Small intestine (tissue), 7 donors: Measurements from ENCODE around the gene ABCA8. TPM values are rescaled to one million over a fixed set of nuclear protein-coding genes. Genes with fewer than 3 reads are reported as not detected.
"Not testable (repeated sequence)": the region's sequence is repeated elsewhere in the genome, so short reads cannot be mapped to it uniquely, and the experiment has no call there.

Experiments
- DNase-seq, 2 donors: peaks; one replicate each; pipeline versions ENCODE4 v3.0.0 to v3.0.0-alpha.2; 2013
- FAIRE-seq: peaks from 2 replicates; lab custom pipeline; 2012; peaks lifted over from hg19 to GRCh38; lab: Jason Lieb, UNC
- H3K27ac ChIP-seq, 3 donors: one replicate each; pipeline ENCODE4 v1.5.1; 2013; ENCODE audit warnings: low read length in 2 of 3, mild to moderate bottlenecking in 2 of 3, control low read depth in 1 of 3, inconsistent platforms in 1 of 3, low read depth in 1 of 3, moderate library complexity in 1 of 3
- H3K27me3 ChIP-seq, 3 donors: one replicate each; pipeline ENCODE4 v1.6.1; 2013; ENCODE audit warnings: low read length in 3 of 3, inconsistent platforms in 1 of 3; ENCODE audit not compliant: control insufficient read depth in 3 of 3, insufficient read depth in 3 of 3
- H3K36me3 ChIP-seq, 3 donors: one replicate each; pipeline ENCODE4 v1.6.1; 2013; ENCODE audit warnings: low read length in 3 of 3, inconsistent platforms in 1 of 3, low read depth in 1 of 3, mild to moderate bottlenecking in 1 of 3, moderate library complexity in 1 of 3; ENCODE audit not compliant: control insufficient read depth in 3 of 3, insufficient read depth in 2 of 3
- H3K4me1 ChIP-seq, 3 donors: one replicate each; pipeline ENCODE4 v1.6.1; 2013; ENCODE audit warnings: low read length in 2 of 3, inconsistent platforms in 1 of 3, low read depth in 1 of 3, mild to moderate bottlenecking in 1 of 3, moderate library complexity in 1 of 3; ENCODE audit not compliant: control insufficient read depth in 3 of 3, insufficient read depth in 2 of 3
- H3K4me3 ChIP-seq, 3 donors: one replicate each; pipeline ENCODE4 v1.5.1; 2013; ENCODE audit warnings: low read length in 3 of 3, control low read depth in 1 of 3, inconsistent platforms in 1 of 3, low read depth in 1 of 3, mild to moderate bottlenecking in 1 of 3, moderate library complexity in 1 of 3
- H3K9me3 ChIP-seq, 2 donors: one replicate each; pipeline ENCODE4 v1.6.1; 2013; ENCODE audit warnings: low read depth in 1 of 2, low read length in 1 of 2; ENCODE audit not compliant: control insufficient read depth in 2 of 2, insufficient read depth in 1 of 2
- WGBS, 3 donors: extraction: QIAGEN DNeasy Blood & Tissue Kit; methylation state at CpG; one replicate each; pipeline ENCODE4 v1.1.7; 2013; 5-methylcytosine and 5-hydroxymethylcytosine counted together
- polyA plus RNA-seq, 4 donors: library from polyadenylated mRNA; stranded (reverse) in 3 of 4; unstranded in 1 of 4; fragments of 200-250 nt in 3 of 4; fragments of 120-200 nt in 1 of 4; gene quantifications; one replicate each; pipeline versions ENCODE4 v1.2.1 to v1.2.3, GENCODE V29; 2013
- donor health status: healthy with polysubstance abuse.
- donor health status: control.
- donor health status: control.
- donor health status: Bipolar disorder and iron deficiency.
- donor health status: healthy.

The ABCA8 gene
- polyA plus RNA-seq, 4 donors: 1.5 to 7.7 (median 1.9) TPM; not detected in 1

DNA sequence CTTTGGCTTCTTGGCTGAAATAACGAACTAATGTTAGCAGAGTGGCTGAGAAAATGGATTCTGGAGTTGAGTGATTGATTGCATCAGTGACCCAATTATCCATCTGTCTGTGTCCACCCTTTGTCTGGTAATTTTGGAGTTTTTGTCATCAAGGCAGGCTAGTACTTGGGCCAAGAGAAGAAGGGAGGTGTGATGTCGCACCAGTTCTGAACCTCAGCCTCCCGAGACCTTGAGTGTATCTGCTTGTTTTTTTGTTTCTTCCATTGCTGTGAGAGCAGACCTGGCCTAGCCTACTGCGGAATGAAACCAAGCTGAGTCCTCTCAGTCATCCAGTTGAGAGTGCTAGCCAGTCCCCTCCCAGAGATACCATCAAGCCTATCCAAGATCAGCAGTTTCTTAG lies 4.5 kb downstream of the ABCA8 start:
- Histone ChIP-seq H3K27ac (no peak overlapping the region), H3K4me1 (no peaks in the 10 kb centered on the region), H3K4me3 (no peak overlapping the region), H3K36me3 (no peaks in the 10 kb centered on the region), H3K27me3 (peaks cover 0 to 2% (median 0%) of the 10 kb centered on the region in 3 donors), H3K9me3 (no peaks in the 10 kb centered on the region)
- FAIRE-seq: no peak
- DNase-seq: no peak
- WGBS, 3 donors: 83 to 90% (median 85%) methylated on average over 4 of the region's 4 CpGs

DNA sequence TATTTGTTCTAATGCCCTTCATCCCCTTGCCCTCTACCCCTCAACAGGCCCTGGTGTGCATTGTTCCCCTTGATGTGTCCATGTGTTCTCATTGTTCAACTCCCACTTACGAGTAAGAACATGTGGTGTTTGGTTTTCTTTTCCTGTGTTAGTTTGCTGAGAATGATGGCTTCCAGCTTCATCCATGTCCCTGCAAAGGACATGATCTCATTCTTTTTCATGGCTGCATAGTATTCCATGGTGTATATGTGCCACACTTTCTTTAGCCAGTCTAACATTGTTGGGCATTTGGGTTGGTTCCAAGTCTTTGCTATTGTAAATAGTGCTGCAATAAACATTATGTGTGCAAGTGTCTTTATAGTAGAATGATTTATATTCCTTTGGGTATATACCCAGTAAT lies 7.3 kb downstream of the ABCA8 start:
- not testable (repeated sequence) for H3K36me3 ChIP-seq, H3K9me3 ChIP-seq, DNase-seq, H3K27me3 ChIP-seq, H3K4me1 ChIP-seq, FAIRE-seq, H3K27ac ChIP-seq, H3K4me3 ChIP-seq
- WGBS, 3 donors: 95 to 96% (median 95%) methylated on average over 1 of the region's 1 CpG

DNA sequence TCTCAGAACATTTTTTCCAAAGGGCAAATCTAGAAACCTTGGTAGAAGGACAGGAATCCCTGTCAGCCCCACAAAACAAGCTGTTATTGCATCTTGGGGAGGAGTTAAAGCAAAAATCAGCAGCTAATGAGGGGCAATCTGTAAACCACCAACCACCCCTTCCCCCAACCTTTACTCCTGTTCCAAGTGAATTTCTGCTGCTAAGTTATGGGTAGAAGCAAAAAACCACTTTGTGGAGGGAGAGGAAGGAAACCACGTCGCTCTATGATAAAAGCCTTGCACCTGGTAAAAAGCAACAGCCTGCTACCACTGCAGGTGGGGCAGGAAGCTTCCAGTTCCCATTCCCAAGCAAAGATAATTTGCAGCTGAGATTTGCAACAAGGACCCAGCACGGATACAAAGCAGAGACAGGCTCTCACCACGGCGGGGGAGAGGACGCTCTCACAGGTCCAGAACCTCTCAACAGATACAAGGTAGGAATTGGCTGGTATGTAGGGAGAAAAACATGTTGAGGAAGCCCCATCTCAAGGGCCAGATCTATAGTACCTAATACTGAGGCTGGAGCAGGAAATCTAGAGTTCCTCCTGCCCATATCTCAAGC lies 10.7 kb downstream of the ABCA8 start:
- 60 to 86% (median 63%) methylated on average over 6 of the region's 6 CpGs for WGBS, 3 donors
- no peak for DNase-seq
- H3K9me3 ChIP-seq: no peaks in the 10 kb centered on the region
- H3K27me3 ChIP-seq: no peaks in the 10 kb centered on the region
- H3K36me3 ChIP-seq: no peaks in the 10 kb centered on the region
- no peak overlapping the region for H3K4me3 ChIP-seq
- H3K4me1 ChIP-seq: no peaks in the 10 kb centered on the region
- FAIRE-seq: no peak
- H3K27ac ChIP-seq: no peak overlapping the region

DNA sequence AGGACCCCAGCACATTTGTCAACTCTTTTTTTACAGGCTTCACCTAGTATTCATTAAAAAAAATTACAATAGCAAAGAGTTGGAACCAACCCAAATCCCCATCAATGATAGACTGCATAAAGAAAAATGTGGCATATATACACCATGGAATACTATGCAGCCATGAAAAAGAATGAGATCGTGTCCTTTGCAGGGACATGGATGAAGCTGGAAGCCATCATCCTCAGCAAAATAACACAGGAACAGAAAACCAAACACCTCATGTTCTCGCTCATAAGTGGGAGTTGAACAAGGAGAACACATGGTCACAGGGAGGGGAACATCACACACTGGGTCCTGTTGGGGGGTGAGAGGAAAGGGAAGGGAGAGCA lies 11.4 kb downstream of the ABCA8 start:
- H3K36me3 ChIP-seq: not testable (repeated sequence)

DNA sequence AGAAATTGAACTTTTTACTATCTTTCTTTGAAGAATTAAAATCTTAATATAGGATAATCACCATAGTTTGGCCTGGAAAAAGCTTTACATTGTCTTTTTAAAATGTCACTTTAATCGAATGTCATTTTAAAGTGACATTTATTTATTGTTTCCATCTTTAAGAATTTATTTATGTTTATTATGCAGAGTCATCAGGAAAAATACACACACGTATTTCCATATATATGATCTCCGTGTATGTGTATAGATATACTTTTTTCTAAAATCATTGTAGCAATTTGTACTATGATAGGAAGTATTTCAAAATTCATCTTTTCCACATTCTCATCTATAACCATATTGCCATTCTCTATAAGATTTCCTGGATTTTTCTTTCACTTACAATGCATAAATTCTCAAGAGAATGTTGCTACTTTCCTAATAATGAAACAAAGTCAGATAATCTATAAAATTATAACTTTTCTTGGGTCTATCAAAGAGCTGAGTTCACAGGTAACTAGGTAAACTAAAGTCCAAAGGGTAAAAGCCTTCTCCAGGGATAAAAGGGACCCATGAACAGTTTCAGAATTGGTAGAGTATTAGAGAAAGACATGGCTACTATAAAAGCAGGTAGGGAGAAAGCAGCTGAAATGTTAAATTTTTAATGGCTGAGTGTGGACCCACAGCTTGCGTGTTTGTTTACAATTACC lies 11.9 kb downstream of the ABCA8 start:
- 66 to 89% (median 87%) methylated on average over 4 of the region's 4 CpGs for WGBS, 3 donors
- H3K27me3 ChIP-seq: no peaks in the 10 kb centered on the region

More for the DNA sequence above, 11.4 kb downstream of the ABCA8 start:
- not testable (repeated sequence) for H3K4me3 ChIP-seq, DNase-seq, H3K27me3 ChIP-seq, FAIRE-seq, H3K4me1 ChIP-seq, H3K9me3 ChIP-seq, H3K27ac ChIP-seq
- 91 to 92% (median 91%) methylated on average over 2 of the region's 2 CpGs for WGBS, 3 donors

DNA sequence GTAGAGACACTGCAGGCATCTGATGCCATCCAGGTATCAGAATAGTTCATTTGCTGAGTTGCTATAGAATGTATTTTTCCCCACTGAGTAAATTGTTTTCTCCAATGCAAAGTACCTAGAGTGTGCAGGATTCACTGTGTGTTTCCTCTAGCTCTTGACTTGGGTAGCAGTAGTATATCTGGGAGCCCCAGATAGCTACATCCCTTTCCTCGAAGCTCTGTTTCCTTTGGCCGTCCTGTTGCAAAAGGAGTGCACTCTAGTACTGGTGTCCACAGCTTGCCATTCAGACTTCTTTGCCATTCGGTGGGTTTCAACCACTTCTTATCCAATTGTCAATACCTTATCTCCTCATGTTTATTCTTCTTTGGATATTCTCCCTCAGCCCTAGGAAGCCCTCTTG lies 12.8 kb downstream of the ABCA8 start:
- FAIRE-seq (no peak), DNase-seq (no peak)
- H3K4me1 ChIP-seq: peaks cover 0 to 3% (median 0%) of the 10 kb centered on the region in 3 donors
- WGBS, 3 donors: 78 to 83% (median 83%) methylated on average over 3 of the region's 3 CpGs
- H3K27me3 ChIP-seq: no peaks in the 10 kb centered on the region
- H3K27ac ChIP-seq: no peak overlapping the region
- peaks cover 0 to 2% of the 10 kb centered on the region in 2 donors for H3K9me3 ChIP-seq
- no peak overlapping the region for H3K4me3 ChIP-seq
- H3K36me3 ChIP-seq: no peaks in the 10 kb centered on the region

More for the DNA sequence above, 11.9 kb downstream of the ABCA8 start:
- Histone ChIP-seq H3K9me3 (peaks cover 0 to 2% of the 10 kb centered on the region in 2 donors), H3K36me3 (no peaks in the 10 kb centered on the region), H3K27ac (no peak overlapping the region), H3K4me3 (no peak overlapping the region), H3K4me1 (no peaks in the 10 kb centered on the region)
- FAIRE-seq (no peak), DNase-seq (no peak)

DNA sequence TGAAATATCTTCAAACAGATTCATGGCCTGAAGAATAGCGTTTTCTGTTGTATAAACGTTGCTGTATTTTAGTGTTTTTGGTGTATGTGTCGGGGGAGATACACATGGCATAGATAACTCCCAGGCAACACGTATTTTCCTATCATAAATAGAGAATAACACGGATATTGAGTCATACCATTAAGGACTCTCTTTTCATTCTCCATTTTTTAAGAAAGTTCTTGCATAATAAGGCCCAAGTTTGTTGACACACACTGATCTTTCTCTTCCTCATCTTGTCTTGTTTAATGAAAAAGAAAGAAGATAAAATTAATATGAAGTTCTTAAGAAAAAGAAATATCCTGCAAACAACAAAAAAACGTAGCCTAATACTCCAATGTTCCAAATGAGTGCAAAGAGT lies 13.4 kb downstream of the ABCA8 start:
- no peaks in the 10 kb centered on the region for H3K27me3 ChIP-seq
- WGBS, 3 donors: 78 to 83% (median 81%) methylated on average over 6 of the region's 6 CpGs
- FAIRE-seq (no peak), DNase-seq (no peak)
- H3K36me3 ChIP-seq: no peaks in the 10 kb centered on the region
- no peak overlapping the region for H3K27ac ChIP-seq
- peaks cover 0 to 3% (median 0%) of the 10 kb centered on the region in 3 donors for H3K4me1 ChIP-seq
- no peak overlapping the region for H3K4me3 ChIP-seq
- H3K9me3 ChIP-seq: peaks cover 0 to 2% of the 10 kb centered on the region in 2 donors

DNA sequence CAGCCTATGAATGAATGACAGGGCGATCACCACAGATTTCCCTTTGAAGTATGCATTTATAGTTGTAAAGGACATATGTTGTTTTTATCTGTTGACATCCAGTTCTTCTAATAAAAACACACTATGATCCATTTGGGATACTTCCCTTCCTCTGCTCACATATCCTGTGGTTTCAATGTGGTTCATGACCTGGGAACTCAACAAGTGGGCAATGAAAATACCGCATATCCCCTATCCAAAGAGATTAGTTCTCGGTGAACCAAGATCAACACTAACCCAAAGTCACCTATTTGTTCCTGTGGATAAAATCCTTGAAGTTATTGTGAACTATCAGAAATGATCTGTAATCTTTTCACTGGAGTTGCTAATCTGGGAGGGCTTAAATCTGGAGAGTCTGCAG lies 16.0 kb downstream of the ABCA8 start:
- H3K27ac ChIP-seq: no peak overlapping the region
- WGBS, 3 donors: 63 to 78% (median 75%) methylated on average over 3 of the region's 3 CpGs
- H3K27me3 ChIP-seq: no peaks in the 10 kb centered on the region
- FAIRE-seq: no peak
- peaks cover 0 to 3% (median 0%) of the 10 kb centered on the region in 3 donors for H3K4me1 ChIP-seq
- DNase-seq: no peak
- H3K9me3 ChIP-seq: peaks cover 0 to 2% of the 10 kb centered on the region in 2 donors
- no peak overlapping the region for H3K4me3 ChIP-seq
- no peaks in the 10 kb centered on the region for H3K36me3 ChIP-seq
